HG02840 (cell line): Measurements from ENCODE around the gene ETFRF1.

Experiments
- ATAC-seq: cut with Tn5 transposase; IDR thresholded peaks from one replicate; pipeline ENCODE4 v1.9.1; 2021; ENCODE audit warnings: mild to moderate bottlenecking, moderate library complexity, moderate number of reproducible peaks; ENCODE audit not compliant: unreplicated experiment, low FRiP score

Gene ETFRF1

DNA sequence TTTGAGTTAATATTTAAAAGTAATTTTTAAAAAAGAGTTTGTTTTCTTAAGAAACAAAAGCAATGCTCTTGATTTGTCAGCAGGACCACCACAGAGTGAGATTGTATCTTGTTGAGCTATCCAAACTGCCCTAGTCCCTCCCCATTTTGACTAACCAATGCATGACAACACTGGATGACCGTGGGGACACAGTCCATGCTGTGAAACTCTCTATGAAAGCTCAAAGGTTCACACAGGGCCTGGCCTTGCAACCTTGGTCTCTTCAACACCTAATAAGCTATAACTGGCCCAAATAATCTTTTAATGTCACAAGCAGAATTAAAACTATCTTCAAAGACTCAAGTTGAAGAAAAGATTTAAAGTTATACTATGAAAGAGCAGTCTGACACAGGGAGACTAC lies 13.5 kb downstream of the ETFRF1 start:
- no peak for ATAC-seq

DNA sequence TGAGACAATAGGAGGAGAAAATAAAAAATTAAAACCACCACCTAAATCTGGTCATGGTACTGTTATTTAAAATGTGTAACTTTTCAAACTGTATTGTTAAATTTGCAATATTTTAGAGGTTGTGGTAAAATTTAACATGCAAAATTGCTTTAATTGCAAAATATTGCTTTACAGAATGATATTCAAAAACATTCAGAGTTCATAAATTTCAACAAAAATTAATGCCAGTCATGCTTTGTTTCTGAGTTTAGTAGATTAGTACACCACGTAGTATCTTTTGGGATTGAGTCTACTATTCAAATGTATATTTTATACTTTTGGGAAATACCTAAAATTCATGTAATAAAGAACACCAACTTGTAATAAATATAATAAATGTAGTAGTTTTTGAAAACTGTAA lies 18.3 kb downstream of the ETFRF1 start:
- no peak for ATAC-seq

DNA sequence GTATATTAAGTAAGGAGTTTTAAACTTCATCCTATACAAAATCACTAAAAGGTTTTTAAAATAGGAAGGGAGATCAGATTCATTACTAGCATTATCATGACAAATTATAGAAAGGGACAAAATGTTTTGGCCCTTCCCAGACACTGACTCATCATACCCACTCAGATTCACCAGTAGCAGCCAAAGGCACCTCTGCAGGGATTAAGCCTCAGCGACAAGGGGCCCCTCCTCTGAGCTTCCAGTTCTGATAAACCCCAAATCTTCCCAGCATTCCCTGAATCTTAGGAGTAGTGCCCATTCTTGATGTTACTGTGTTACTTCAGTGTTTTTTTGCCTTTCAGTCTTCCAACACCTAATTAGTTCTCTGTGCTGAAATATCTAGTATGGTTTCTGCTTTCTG lies 41.2 kb downstream of the ETFRF1 start:
- ATAC-seq: no peak

DNA sequence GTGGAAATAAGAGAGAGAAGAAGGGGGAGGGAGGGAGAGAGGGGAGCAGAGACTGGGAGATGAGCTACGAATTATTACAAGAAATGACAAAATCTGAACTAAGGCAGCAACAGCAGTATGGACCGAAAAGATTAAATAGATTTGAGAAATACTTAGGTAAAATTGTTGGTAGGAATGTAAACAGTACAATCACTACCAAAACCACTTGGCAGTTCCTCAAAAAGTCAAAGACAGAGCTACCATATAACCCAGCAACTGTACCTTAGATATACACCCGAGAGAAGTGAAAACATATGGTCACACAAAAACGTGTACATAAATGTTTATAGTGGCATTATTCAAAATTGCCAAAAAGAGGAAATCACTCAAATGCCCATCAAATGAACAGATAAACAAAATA lies 41.6 kb downstream of the ETFRF1 start:
- no peak for ATAC-seq

DNA sequence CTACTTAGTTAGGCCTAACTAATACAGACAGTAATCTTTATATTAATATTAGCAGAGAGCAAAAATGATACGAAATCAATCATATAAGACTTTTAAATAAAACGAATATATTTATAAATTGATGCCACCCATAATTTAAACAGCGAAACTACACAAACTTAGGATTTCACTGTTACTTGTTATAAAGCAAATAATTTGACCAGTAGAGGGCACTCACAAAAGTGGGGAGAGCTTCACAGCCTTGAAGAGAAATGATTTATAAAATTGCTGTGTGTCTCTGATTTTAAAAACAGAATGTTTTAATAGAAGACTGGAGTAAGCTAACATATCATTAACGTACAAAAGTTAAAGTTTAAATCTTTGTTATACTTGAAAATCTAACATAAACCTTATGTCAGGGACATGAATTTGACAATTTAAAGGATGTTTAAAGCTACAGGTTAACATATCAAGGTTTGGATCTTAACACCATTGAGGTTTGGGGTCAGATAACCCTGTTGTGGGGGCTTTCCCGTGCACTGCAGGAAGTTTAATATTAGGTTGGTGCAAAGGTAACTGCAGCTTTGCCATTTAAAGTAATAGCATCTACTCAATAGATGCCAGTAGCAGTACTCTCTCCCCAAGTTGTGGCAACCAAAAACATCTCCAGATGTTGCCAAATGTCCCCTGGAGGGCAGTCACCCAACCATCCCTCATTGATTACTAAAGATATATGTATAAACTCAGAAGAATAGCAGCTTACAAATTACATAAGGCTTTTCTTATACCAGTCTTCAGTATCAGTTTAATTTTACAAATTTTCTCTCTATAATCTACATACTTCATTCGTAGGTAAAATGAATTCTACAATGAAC lies 46.4 kb downstream of the ETFRF1 start:
- ATAC-seq: no peak

DNA sequence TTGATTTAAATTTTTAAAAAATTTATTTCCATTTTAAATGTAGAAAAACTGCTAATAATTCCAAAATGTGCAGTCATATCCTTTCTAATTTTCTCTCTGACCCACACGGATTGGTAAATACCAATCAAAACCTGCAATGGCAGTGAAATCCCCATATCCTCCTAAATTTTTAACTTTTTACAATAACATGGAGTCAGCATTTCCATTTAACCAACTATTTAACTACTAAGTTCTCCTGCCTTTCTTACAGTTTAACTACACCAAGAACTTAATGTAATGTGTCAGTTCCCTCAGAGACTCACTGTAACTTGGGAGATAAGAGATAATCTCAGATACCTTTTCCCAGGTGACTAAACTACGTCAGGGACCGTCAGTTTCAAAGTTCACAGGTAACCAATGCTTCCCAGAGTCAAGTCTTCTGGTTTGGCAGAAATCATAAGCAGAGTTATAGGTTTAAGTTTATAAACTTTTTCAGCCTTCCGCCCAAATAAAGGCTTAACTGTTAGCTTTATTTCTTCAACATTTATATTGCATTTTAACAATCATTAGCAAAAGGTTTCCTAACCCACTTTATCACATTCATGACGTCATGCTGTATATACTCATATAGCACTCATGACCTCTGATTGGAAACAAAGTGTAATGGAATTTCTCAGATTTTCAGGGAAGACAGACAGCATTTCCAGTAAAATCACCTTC lies 48.1 kb downstream of the ETFRF1 start:
- no peak for ATAC-seq

DNA sequence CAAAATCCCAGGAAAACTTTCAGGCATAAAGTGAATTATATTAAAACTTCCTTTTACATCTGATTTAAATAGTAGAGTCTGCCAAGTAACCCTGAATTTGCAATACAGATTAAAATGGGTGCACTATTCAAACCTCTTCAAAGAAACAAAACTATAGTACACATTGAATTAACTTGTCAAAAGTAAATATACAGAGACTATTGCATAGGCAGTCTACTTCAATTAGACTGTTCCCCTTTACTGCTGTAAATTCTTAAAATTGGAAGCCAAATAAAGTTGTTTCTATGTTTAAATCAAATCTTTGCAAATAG lies 48.6 kb downstream of the ETFRF1 start:
- no peak for ATAC-seq

DNA sequence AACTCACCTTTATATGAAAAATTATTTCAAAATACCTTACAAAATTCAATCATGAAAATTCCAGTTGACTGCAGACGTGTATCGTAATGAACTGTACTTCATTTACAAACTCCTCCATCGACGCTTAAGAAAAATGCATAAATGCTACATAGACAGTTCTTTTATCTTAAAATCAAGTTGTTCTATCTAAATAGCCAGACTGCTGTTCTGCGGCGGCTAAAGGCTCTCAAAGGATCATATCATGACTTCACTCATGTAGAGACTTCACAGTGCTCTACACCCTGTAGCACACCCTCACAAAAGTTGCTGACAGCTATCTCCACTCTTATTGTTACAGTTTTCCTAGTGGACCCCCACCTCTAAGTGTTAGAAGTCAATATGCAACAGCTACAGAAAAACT lies 50.5 kb downstream of the ETFRF1 start:
- ATAC-seq: no peak

DNA sequence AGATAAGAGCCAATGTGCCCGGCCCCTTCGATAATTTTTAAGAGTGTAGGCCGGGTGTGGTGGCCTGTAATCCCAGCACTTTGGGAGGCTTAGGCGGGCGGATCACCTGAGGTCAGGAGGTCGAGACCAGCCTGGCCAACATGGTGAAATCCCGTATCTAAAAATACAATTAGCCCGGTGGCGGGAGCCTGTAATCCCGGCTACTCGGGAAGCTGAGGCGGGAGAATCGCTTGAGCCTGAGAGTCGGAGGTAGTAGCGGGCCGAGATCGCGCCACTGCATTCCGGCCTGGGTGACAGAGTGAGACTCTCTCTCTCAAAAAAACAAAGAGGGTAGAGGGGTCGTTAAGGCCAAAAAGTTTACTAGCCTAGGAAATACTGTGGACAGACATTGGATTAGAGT lies 53.1 kb downstream of the ETFRF1 start:
- ATAC-seq: no peak

DNA sequence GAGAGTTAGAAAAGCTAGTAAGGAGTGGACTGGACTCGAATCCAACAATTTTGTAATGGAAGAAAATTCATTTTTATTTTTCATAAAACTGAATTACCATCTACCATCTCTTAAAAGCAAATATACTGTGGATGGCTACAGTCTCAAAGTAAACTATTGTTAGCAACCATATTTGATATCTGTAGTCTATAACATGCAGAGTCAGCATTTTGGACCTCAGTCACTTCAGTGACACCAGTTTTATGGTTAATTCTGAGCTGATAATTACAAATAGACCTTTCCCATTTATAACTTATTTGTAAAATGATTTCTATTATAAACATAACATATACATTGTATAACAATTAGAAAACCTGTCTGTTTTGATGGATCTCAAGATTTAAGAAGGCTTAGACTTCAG lies 53.7 kb downstream of the ETFRF1 start:
- ATAC-seq: no peak

DNA sequence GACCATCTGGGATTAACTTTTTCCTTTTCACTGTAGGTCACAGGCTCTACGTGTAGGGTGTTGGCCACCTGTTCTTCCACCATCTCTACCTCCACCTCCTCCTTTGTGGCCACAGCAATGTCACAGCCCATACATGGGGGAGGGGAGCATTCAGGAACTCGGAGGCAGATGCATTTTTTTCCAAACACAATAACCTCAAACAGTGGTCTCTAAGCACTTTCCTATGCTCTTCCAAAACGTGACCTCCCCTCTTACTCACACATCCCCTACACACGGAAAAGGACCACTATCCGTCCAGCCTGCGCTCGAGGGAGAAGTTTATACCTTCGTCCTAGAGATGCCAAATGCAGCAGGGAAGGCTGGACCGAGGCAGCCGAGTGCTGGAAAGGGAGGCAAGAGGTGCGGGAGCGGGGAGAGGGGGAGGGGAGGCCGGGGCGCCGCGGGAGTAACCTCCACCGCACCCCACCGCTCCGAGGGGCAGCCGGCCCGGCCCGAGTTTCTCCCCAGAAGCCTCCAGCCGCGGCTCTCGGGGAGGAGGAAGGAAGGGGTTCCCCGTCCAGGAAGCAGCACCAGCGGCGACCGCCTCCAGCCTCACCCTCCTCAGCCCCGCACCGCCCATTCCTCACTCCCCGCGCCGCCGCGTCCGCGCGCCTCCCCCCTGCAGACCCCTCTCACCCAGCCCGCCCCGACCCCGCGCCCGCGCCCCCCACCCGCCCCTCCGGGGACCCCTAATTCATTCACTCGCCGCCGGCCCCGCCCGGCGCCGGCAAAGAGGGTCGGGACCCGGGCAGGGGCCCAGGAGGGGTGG lies 55.1 kb downstream of the ETFRF1 start:
- peak; percentile 25 for ATAC-seq

DNA sequence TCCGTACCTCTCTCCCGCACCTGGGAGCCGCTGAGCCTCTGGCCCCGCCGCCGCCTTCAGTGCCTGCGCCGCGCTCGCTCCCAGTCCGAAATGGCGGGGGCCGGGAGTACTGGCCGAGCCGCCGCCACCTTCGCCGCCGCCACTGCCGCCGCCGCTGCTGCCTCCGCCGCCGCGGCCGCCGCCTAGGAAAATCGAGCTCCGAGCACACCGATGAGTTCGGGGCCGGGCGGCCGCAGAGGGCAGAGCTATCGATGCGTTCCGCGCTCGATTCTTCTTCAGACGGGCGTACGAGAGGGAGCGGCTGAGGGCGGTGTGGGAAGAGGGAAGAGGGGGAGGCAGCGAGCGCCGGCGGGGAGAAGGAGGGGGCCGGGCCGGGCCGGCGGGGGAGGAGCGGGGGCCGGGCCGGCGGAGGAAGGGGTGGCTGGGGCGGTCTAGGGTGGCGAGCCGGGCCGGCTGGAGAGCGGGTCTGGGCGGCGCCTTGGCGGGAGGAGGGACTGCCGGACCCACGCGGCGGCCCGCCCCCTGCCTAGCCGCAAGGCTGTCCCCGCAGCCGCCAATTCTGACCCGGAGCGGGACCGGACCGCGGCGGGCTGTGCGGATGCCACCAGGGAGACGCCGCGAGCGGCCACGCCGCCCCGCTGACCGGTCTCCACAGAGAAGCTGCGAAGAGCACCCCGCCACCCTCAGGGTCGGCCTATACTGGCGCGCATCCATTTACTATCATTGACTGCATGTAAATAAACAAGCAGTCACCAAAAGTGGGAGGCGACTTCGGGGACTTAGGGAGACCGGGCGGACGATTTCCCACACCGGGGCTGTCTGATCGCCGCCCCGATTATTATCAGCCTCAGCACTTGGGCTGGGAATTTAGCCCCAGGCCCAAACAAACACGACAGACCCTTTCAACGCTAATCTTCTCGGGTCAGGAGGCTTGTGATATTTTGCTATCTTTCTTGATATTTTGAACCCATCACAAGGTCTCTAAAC lies 56.0 kb downstream of the ETFRF1 start, which contains the start of gene KRAS:
Gene KRAS, minus strand, starts transcription at position 186 of the 987 bp plus-strand sequence.
- ATAC-seq: peak; percentile 83

DNA sequence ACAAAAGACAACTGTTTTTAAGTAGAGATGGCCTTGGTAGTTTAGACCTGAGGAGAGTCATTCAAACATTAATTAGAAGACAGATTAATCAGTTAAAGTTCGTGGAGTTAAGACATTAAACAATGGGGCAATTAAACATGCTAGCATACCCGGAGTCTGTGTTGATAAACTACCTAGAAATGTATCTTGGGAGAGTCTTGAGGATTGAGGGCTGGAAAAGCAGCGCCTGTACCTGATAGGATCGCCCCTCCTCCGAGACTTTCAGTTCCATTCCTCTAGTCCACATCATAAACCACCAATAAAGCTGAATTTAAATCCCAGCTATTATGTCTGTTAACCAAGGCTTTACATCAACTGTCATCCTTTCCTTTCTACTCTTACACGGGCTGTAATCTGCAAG lies 56.7 kb downstream of the ETFRF1 start:
- ATAC-seq: no peak

DNA sequence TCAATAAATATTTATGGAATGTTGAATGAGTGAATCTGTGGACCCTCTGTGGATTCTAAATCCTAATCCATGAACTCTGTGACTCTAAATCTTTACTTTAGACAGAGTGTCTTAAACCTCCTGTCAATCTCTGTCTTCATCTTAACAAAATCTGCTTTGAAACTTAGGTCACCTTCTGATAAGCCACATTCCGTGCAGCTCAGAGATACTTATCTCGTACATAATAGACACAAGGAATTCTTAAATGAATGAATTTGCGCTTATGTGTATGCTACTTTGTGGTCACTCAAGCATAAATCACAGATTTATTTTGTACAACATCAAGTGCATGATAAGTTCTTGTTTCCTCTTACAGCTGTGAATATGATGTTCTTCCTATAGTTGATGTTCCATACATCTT lies 57.9 kb downstream of the ETFRF1 start:
- no peak for ATAC-seq

DNA sequence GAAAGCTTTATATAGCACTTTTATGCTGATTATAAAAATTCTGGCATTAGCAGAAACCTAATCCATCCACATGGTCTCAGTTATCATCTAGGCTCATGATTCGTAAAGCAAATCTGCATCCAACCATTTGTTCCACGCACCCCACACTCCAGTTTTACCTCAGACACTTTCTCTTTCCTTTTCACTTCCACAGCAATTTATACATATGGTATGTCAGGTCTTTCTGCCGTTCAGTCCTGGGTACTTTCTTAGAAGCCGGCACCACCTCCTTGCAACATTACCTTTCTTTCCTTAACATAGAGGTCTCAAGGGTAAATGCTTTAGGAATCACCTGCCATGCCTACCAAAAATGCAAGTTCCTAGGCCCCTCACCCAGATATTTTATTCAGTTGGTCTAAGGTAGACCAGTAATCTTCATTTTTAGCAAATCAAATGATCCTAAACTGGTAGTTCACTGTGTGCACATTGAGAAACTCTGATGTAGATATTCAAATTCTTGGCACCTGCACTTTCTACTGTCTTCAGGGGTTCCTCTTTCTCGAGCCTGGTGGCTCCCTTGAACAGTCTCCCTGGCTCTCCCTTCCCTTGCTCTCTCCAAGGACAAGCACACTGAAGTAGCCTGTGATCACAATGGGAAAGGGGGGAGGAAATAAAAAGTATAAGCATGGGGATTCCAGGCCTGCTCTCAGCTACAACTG lies 58.5 kb downstream of the ETFRF1 start:
- ATAC-seq: no peak

DNA sequence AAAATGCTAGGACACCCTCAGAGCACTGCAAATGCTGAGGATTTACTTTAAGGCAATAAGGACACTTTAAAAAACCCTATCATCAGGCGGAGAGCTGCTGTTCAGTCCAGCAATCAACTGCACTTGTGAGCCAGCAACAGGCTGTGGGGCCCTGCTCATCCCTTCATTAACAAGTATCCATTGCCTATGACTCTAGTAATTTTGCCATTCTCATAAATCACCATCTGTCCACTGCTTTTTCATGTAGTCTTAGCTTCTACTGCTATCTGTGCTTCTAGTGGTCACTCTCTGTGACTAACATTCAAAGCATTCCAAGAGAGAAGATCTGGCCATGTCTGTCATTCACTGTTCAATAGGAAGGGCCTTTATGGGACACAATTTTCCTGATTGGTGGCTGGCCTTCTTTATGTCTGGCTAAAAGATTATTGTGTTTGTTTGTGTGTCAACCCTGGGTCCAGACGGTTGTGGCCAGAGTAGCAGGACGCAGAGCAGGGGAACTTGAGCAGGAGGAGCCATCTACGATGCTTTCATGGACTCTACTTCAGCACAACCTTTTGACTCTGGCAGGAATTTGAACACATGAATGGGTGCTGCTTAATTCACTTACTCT lies 59.3 kb downstream of the ETFRF1 start:
- no peak for ATAC-seq
